ENCODE results near the gene WNK2.

WNK2 gene

DNA sequence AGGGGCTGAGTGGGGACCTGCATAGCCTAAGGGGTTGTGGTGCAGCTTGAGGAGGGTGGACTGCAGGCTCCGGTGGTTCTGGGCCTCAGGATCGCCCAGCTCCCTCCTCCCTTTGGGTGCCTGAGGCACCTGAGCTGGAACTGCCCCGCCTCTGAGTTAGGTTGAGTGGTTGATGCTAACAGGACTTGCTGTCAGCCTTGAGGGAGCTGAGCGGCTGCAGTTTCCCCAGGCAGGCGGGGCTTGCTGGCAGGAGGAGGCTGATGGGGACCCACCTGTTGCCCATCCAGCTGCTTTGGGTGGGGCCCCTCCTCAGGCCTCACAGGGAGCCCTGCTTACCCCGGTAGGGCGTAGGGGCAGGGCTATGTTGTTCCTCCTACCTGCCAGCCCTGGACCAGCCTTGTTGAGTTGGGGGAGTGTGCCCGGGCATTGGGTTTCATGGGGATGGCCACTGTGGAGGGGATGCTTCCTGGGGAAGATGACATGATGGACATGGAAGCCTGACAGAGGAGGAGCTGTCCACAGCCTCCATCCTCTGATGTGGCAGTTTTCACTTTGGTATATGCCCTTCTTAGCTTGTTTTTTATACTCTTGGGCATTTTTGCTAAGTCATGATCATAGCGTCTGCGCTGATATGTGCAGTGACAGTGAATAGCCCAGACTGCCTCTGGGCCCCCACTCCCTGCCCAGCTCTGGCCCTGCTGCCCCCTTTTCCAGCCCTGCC lies 14.3 kb downstream of the WNK2 start:
- Mint-ChIP-seq H3K4me1 (ENCODE audit: low read depth) (no peaks in the 10 kb centered on the region), H3K27me3 (no peaks in the 10 kb centered on the region), H3K27ac (no peak overlapping the region), H3K4me3 (no peak overlapping the region), H3K9me3 (no peaks in the 10 kb centered on the region), H3K36me3 (ENCODE audit: low read depth) (no peaks in the 10 kb centered on the region)

DNA sequence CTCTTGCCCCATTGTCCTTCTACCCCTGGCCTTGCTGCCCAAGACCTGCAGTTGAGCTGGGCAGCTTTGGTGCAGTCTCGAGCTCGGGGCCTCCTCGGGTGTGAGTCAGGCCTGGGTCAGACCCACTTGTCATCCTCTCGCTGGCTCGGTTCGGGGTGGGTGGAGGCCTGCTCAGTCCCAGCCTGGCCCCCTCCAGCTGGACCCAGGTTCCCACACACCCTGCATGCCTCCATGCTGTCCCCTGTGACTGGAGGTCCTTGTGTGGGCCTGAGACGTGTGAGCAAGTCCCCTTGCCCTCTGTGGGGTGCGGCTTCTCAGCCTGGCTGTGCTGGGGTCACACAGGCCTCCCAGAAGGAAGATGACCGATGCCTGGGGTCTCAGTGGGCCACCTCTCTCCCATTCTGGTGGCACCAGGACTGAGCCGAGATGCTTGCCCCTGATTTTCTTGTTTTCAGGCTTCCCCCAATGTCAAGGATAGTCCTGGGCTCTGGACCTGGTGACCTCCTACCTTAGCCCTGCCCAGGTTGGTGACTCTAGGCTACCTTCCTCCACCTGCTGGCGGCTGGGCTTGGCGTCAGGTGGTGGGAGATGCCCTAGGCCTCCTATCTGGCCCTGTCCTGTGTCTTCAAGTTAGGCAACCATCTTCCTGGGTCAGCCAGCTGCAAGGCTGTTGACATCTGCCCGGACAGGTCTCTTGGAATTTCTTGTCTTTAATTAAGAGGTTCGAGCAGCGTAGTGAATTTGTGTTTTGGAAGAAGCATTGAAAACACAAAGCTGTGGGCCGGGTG lies 15.1 kb downstream of the WNK2 start:
- Mint-ChIP-seq H3K27ac (no peak overlapping the region), H3K4me3 (no peak overlapping the region)

DNA sequence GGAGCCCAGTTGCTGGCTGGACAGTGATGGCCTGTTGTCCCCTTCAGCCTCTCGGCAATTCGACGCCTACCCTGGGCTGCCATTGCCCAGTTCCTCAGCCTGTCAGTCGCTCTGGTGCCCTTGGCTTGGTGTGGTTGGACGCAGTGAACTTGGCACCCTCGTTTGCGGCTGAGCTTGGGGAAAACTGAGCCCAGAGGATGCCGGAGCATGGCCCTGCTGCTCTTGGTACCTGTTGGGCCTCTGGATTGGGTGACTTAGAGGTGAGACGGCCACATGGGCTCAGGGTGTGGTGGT lies 16.5 kb downstream of the WNK2 start:
- H3K9me3 Mint-ChIP-seq, result no peaks in the 10 kb centered on the region
- H3K4me1 Mint-ChIP-seq (ENCODE audit: low read depth), result peaks cover 5% of the 10 kb centered on the region
- peak overlapping the region; percentile 31 for H3K27ac Mint-ChIP-seq
- H3K4me3 Mint-ChIP-seq, result no peak overlapping the region
- no peaks in the 10 kb centered on the region for H3K36me3 Mint-ChIP-seq (ENCODE audit: low read depth)
- no peaks in the 10 kb centered on the region for H3K27me3 Mint-ChIP-seq

More for the DNA sequence above, 15.1 kb downstream of the WNK2 start:
- Mint-ChIP-seq H3K36me3 (ENCODE audit: low read depth) (no peaks in the 10 kb centered on the region), H3K27me3 (no peaks in the 10 kb centered on the region), H3K4me1 (ENCODE audit: low read depth) (no peaks in the 10 kb centered on the region), H3K9me3 (no peaks in the 10 kb centered on the region)

DNA sequence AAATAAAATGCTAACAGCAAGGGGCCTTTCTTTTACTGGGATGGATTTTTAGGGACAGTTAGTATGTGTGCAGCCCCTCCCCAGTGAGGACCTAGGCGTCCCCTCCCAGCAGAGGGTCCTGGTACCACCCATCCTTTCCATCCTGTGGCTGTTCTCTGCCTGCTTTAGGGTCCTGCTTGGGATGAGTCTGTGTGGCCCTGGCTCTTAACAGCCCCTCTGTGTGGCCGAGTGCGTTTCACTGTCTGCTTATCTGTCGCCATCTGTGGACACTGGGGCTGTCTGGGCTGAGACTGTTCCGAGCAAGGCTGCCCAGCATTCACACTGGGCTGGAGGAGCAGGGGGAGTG lies 17.0 kb downstream of the WNK2 start:
- no peaks in the 10 kb centered on the region for H3K9me3 Mint-ChIP-seq
- H3K27me3 Mint-ChIP-seq, result no peaks in the 10 kb centered on the region
- no peak overlapping the region for H3K27ac Mint-ChIP-seq
- peaks cover 5% of the 10 kb centered on the region for H3K4me1 Mint-ChIP-seq (ENCODE audit: low read depth)
- H3K4me3 Mint-ChIP-seq, result no peak overlapping the region
- H3K36me3 Mint-ChIP-seq (ENCODE audit: low read depth), result no peaks in the 10 kb centered on the region

DNA sequence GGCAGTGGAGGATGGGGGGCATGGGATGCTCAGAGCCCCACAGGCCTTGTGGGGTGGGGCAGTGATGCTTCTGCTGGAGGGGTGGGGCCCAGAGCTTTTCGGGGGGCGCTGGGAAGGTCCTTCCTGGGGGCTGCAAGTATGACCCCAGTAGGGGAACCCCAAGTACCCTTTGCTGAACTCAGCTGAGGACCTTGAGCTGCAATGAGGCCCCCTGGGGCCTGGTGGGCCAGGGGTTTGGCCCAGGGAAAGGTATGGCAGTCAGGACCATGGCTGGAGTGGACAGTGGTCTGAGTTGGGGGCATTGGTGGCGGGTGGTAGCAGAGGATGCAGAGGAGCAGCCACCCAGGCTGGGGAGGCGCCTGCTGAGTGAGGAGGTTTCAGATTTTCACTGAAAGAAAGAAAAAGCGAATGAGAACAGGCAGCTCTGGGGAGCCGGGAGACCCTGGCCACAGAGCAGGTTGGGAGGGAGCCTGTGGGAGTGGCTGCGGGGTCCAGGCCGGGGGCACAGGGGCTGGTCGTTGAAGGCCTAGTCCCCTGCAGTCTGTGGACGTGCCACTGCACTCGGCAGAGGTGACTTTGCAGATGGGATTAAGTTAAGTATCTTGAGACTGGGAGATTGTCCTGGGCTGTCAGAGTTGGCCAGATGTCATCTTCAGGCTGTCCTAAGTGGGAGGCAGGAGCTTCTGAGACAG lies 19.2 kb downstream of the WNK2 start:
- Mint-ChIP-seq H3K27me3 (no peaks in the 10 kb centered on the region), H3K9me3 (no peaks in the 10 kb centered on the region), H3K27ac (no peak overlapping the region), H3K4me3 (no peak overlapping the region), H3K36me3 (ENCODE audit: low read depth) (no peaks in the 10 kb centered on the region), H3K4me1 (ENCODE audit: low read depth) (peaks cover 5% of the 10 kb centered on the region)

DNA sequence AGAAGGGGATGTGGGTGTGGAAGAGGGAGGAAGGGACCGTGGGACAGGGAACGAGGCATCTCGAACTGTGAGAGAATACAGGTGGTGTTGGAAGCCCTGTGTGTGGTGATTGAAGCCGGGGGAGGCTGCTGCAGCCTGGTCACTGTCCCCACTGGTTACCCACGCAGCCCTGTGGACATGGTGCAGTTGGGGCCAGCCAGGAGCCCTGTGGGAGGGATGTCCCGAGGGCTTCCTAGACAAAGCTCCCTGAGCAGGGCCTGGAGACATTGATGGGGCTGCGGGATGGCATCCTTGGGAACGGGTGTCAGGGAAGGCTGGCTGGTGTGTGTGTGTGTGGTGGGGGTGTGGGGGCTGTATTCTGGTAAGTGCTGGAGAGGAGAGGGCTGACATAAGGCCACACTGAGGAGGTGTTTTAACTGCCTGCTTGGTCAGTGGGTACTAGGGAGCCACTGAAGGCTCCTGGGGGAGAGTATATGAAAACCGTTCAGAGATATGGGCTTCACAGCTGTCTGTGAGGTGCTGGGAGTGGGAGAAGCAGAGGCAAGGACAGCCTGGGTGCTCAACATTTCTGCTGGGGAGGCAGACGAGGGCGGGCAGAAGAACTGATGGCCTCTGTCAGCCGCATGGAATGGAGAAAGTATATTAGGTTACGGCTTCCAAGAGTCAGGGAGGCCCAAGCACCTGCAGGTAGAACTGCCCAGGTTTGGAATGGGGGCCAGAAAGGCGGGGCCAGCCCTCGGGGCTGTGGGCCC lies 20.0 kb downstream of the WNK2 start:
- H3K27me3 Mint-ChIP-seq, result no peaks in the 10 kb centered on the region
- H3K4me3 Mint-ChIP-seq, result no peak overlapping the region
- H3K36me3 Mint-ChIP-seq (ENCODE audit: low read depth), result no peaks in the 10 kb centered on the region
- peaks cover 6% of the 10 kb centered on the region for H3K9me3 Mint-ChIP-seq
- peak overlapping the region; percentile 67 for H3K27ac Mint-ChIP-seq
- H3K4me1 Mint-ChIP-seq (ENCODE audit: low read depth), result peaks cover 5% of the 10 kb centered on the region

DNA sequence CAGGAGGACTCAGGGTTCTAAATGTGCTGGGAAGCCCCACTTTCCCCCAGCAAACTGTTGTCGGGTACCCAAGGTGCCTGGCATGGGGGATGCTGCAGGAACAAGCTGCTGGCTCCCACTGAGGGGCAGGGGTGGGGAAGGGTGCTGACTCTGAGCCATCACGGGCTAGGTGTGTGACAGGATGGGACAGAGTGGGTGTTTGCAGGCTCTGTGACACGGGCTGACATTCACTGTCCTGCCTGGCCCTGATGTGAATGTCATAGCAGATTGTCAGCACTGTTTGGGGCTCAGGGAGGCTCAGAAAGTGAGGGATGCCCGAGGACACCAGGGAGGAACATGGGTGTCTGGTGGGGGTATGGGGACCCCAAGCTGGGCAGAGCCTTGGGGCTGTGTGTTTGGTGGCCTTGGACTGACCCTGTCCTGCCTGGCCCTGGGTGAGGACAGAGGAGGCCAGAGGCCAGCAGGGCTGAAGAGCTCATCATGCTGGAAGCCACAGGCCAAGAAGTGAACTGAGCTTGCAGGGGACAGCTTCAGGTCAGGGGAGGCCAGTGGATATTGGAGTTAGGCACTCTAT lies 20.6 kb downstream of the WNK2 start:
- no peaks in the 10 kb centered on the region for H3K36me3 Mint-ChIP-seq (ENCODE audit: low read depth)
- H3K4me1 Mint-ChIP-seq (ENCODE audit: low read depth), result peaks cover 5% of the 10 kb centered on the region
- no peak overlapping the region for H3K27ac Mint-ChIP-seq
- no peaks in the 10 kb centered on the region for H3K27me3 Mint-ChIP-seq
- peaks cover 6% of the 10 kb centered on the region for H3K9me3 Mint-ChIP-seq
- H3K4me3 Mint-ChIP-seq, result no peak overlapping the region

DNA sequence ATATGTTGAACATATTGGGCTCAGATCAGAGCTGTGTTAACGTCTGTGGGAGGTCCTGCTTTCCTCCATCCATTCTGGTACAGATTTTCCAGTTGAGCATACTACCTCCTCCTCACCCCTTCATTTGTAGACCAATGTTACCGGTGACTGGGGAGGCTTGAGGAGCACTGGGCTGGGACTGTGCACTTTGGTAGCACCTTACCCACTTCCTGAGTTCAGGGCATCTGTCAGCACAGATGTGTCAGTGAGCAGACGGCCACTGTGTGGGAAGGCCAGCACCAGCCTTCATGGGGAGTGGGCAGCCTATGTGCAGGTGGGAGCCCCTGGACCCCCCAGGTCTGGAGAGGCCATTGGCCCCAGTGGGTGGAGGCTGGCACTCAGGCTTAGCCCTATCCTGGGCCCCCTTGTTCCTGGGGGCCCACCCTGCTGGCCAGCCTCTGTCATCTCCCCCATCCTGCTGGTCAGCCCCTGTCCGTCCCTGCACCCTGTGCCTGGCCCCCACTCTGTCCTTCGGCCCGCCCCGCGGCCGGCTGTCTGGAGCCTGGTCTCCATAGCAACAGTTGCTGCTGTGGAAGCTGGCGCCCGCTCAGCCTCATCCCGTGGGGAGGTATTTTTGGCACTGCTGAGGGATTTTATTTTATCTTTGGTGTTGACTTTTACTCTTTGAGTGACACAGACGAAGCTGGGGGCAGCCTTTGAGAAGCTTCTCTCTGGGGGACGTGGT lies 21.3 kb downstream of the WNK2 start:
- no peaks in the 10 kb centered on the region for H3K36me3 Mint-ChIP-seq (ENCODE audit: low read depth)
- H3K4me1 Mint-ChIP-seq (ENCODE audit: low read depth), result peaks cover 5% of the 10 kb centered on the region
- no peak overlapping the region for H3K27ac Mint-ChIP-seq
- H3K27me3 Mint-ChIP-seq, result no peaks in the 10 kb centered on the region
- peaks cover 6% of the 10 kb centered on the region for H3K9me3 Mint-ChIP-seq
- no peak overlapping the region for H3K4me3 Mint-ChIP-seq

DNA sequence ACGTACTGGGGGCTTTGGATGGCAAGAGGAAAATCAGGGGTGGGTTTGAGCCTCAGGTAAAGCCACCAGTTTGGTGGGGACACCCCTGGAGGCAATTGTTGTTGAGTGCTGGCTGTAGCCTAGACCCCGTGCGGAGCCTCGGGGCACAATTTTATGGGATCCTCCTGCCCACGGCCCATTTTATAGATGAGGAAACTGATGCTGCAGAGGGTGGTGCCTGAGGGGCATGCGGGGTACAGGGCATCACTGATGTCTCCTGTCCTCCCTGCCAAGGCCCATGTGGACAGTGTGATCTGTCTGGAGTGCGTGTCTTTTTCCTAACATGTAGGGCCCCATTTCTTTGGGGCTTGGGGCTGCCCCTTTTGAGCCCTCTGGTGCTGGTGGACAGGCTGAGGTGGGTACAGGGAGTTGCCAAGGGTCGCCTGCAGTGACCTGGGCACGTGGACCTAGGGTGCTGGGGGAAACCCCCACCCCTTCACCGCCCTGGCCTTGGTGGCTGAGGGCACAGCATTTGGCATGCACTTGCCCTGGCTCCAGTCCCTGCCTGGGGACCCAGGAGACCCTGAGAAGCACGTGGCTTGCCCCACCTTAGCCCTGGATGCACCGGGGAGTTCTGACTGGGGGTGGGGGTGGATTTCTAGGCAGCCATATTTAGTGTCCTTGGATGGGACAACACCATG lies 22.1 kb downstream of the WNK2 start:
- H3K4me1 Mint-ChIP-seq (ENCODE audit: low read depth), result peaks cover 5% of the 10 kb centered on the region
- H3K27ac Mint-ChIP-seq, result no peak overlapping the region
- no peaks in the 10 kb centered on the region for H3K27me3 Mint-ChIP-seq
- no peaks in the 10 kb centered on the region for H3K36me3 Mint-ChIP-seq (ENCODE audit: low read depth)
- no peak overlapping the region for H3K4me3 Mint-ChIP-seq
- peaks cover 6% of the 10 kb centered on the region for H3K9me3 Mint-ChIP-seq

DNA sequence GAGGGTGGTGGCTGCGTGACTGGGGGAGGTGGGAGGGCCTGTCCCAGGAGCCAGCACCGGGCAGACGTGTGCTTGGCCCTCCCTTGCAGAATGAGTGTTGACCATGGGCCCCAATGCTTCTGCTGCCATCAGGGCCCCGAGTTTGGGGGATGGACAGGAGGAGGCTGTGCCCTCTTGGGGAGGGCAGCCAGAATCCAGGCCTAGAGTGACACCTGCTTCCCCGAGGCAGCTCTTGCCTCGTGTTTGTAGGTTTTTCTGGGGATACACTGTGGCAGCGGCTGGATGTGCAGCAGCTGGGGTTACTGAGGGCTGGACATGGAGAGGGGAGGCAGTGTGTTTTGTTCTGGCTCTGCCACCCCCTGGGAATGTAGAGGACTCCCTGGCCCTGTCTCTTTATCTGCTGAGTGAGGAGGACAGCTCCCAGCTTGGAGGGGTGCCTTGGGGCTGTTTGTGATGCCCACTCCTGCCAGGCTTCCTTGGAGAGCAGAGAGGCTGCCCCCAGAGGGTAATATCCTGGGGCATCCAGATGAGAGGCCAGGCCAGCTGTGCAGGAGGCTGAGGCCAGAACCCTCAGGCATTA lies 22.7 kb downstream of the WNK2 start:
- H3K27me3 Mint-ChIP-seq, result no peaks in the 10 kb centered on the region
- H3K9me3 Mint-ChIP-seq, result peaks cover 6% of the 10 kb centered on the region
- peaks cover 5% of the 10 kb centered on the region for H3K4me1 Mint-ChIP-seq (ENCODE audit: low read depth)
- H3K36me3 Mint-ChIP-seq (ENCODE audit: low read depth), result no peaks in the 10 kb centered on the region
- no peak overlapping the region for H3K27ac Mint-ChIP-seq
- no peak overlapping the region for H3K4me3 Mint-ChIP-seq

DNA sequence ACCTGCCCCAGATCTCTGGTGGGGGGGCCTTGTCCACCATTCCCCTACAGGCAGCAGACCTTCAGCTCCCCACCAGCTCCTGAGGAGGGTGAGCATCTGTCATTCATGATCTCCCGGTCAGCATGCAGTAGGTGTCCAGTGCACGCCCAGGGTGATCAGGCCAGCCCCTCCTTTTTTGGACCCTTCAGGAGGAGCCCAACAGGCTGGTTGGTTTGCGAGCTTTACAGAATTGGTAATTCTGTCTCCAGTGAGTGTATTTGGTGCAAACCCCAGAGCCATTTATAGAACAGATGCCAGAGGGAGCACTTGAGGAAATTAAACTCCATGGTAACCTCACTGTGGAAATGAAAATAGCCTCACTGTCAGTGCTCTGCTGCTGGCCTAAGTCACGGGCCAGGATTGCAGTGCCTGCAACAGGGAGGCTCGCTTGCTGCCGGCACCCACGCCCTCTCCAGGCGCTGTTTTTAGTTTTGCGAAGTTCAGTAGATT lies 23.4 kb downstream of the WNK2 start:
- Mint-ChIP-seq H3K4me3 (no peak overlapping the region), H3K36me3 (ENCODE audit: low read depth) (no peaks in the 10 kb centered on the region), H3K9me3 (peaks cover 6% of the 10 kb centered on the region), H3K4me1 (ENCODE audit: low read depth) (peaks cover 5% of the 10 kb centered on the region), H3K27ac (no peak overlapping the region), H3K27me3 (no peaks in the 10 kb centered on the region)

DNA sequence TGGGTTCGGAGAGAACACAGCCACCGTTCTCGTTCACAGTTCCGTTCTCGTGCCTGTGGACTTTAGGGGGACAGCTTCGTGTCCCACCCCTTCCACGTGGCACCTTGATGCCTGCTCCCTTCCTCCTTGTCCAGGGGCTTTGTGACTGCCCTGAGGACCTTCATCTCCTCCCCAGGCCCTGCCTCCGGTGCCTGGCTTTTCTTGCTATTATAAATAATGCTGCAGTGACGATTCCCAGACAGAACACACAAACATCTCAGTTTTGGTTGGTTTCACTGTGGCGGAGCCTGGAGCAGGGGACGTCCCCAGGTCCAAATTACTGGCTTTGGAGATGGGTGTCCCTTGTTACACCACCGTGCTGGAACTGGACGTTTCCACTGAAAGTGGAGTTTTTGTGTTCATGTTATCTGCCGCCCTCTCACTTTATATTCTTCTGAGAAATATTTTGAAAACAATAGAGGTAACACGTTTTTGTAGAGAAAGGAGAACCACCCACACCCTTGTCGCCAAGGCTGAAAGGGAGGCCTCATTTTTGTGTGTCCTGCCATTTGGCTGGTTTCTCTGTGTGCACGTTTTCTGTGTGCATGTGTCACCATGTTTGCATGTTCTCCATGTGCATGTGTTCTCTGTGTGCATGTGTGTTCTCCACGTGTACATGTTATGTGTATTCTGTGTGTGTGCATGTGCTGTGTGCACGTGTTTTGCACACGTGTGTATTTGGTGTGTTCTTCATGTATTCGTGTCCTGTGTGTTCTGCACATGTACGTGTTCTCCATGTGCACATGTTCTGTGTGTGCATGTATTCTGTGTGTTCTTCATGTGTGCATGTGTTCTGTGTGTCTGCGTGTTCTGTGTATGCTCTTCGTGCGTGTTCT lies 24.2 kb downstream of the WNK2 start:
- H3K4me3 Mint-ChIP-seq, result no peak overlapping the region
- H3K9me3 Mint-ChIP-seq, result peaks cover 6% of the 10 kb centered on the region
- peaks cover 5% of the 10 kb centered on the region for H3K4me1 Mint-ChIP-seq (ENCODE audit: low read depth)
- H3K27me3 Mint-ChIP-seq, result no peaks in the 10 kb centered on the region
- H3K27ac Mint-ChIP-seq, result no peak overlapping the region
- H3K36me3 Mint-ChIP-seq (ENCODE audit: low read depth), result no peaks in the 10 kb centered on the region

DNA sequence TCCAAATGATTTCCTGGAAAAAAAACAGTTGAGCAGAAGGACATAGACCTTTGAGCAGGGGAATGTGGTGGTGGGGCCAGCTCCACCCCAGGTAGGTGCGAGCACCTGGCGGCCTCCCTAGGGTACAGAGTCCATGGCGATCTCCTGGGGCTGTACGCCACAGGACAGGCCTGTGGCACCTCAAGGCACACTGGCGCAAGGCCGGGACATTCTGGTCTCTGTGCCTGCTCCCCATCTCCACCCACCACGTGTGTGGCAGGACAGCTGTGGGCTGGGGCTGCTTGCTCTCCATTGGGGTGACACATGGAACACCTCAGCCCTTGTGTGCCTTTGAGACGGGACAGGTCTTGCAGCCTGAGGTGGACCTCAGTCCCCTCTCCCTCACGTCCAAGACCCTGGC lies 25.2 kb downstream of the WNK2 start:
- Mint-ChIP-seq H3K4me1 (ENCODE audit: low read depth) (peaks cover 5% of the 10 kb centered on the region), H3K27ac (no peak overlapping the region), H3K36me3 (ENCODE audit: low read depth) (no peaks in the 10 kb centered on the region), H3K9me3 (peaks cover 6% of the 10 kb centered on the region), H3K27me3 (no peaks in the 10 kb centered on the region), H3K4me3 (no peak overlapping the region)

All from stimulated activated naive CD8-positive, alpha-beta T cell treated with anti-CD3 and anti-CD28 coated beads, Interleukin-15, Interleukin-2, amounts not matched to agents 100 ng/mL and 50 ng/mL, for 24 hours (primary cell).